MM.1S (cell line): ENCODE results near the gene OGFOD1.

ENCODE experiments used
- CTCF ChIP-seq: fragments of 300-600 bp; sonication (generic); IDR thresholded peaks from 2 replicates; pipeline ENCODE4 v1.5.1; 2016; ENCODE audit warnings: antibody characterized with exemption, low read length, mixed read lengths
- EZH2 ChIP-seq: fragments of 300-600 bp; sonication (generic); optimal IDR thresholded peaks from 2 replicates; pipeline ENCODE3; 2017; ENCODE audit warnings: low read depth, mild to moderate bottlenecking, antibody characterized with exemption, low read length, mixed read lengths

- TF ChIP-seq CTCF: no peak
- TF ChIP-seq EZH2: no peak
Observed at GRCh38 chr16:56428091-56428490, 23.3 kb upstream of the OGFOD1 start.
